ENCODE data around the gene GLI2. TPM values are rescaled to one million over a fixed set of nuclear protein-coding genes. Genes with fewer than 3 reads are reported as not detected.

The GLI2 gene
- under 0.01 and 0.30 TPM in 2 replicates for total RNA-seq

DNA sequence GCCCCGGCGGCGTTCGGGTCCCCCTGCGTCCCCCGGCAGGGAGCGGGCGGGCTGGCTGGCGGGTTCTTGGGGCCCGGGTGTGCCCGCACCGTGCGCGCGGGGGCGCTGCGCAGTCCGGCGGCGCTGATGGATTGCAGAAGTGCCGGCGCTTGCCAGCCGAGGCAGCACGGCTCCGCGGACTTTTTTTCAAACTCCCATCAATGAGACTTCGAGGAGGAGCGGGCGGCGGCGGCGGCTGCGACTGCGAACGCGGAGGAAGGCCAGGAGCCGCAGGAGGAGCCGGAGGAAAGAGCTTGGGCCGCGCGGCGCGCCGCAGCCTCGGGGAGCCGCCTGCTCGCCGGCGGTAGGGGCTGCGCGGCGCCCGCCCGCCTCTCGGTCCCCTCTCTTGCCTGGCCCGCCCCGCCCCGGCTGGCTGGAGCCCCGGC lies at the start of gene GLI2:
GLI2 (plus strand) TSS at position 123 of the 425 bp plus-strand sequence. CDS start 61,453 bp downstream, outside the sequence.

